AG20443 (cell line): Measurements from ENCODE around the gene ZNF556.
A peak's percentile ranks its signal among the peaks of the same experiment; 100 is the strongest.
"Not testable (repeated sequence)": the region's sequence is repeated elsewhere in the genome, so short reads cannot be mapped to it uniquely, and the experiment has no call there.

Source experiments
- DNase-seq: peaks from one replicate; pipeline ENCODE4 v3.0.0; 2012; ENCODE audit warnings: low spot score, mixed read lengths

Gene ZNF556

DNA sequence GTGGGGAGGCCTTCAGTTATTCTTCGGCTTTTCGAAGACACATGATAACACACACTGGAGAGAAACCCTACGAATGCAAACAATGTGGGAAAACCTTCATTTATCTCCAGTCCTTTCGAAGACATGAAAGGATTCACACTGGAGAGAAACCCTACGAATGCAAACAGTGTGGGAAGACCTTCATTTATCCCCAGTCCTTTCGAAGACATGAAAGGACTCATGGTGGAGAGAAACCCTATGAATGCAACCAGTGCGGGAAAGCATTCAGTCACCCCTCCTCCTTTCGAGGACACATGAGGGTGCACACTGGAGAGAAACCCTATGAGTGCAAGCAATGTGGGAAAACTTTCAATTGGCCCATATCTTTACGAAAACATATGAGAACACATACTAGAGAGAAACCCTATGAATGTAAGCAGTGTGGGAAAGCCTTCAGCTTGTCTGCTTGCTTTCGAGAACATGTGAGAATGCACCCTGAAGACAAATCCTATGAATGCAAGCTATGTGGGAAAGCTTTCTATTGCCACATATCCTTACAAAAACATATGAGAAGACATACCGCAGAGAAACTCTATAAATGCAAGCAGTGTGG is 14.0 kb upstream of the ZNF556 start:
- DNase-seq: no peak

DNA sequence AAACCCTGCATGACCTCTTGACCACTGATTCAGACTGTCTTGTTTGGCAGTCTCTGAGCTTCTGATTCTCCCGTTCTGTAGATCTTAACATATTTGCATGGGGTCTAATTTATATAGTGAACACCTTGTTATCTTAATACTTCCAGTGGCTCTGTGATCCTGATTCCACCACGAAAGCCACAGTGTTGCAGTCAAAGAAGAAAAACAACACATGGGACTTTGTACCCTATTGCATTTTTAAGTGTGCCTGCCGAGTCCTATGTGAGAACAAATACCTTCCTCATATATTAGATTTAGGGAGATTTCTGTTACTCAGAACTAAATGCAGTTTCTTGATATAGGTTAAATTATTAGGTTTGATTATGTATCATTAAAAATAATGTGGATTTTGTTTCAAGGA is 12.3 kb upstream of the ZNF556 start:
- DNase-seq: no peak

DNA sequence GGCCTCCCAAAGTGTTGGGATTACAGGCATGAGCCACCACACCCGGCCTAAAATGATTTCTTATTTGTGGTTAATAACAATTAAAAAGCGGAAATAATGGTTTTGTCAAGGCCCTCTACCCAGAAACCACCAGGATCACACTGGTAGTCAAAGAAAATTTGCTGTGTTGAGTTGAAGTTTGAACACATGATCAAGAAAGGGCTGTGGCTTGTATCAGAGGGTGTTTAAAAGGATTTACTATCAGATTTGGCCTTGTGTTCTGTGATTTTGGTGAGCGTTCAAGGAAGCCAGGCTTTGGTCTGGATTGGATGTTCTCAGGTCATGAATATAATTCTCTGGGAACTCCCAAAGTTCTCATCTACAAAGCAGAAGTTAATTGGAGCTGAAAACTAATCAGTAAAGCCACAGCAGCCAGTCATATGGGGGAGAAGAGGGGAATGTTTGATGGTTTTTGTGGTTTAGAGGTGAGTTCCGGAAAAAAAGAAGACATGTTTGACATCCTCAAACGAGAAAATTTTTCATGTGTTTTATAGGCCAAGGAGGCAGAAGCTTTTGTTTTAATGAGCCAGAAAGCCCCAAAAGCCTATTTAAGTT is 10.6 kb upstream of the ZNF556 start:
- DNase-seq: no peak

DNA sequence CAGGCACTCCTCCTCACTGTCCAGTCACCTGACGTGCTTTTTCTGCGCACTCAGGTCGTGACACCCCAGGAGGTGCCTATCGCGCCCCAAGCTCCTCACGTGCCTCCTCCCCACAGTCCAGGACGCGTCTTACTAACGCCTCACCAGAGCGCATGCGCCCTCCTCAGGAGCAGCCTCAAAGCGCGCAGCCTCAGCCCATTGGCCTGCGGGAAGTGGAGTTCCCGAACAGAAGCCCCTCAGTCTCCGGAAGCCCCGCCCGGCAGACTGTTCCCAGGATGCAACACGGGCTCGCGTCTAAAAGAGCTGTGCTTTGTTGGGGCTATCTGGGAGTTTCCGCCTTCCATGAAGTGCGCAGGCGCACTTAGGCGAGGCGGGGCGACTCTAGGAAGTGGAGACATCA is 8.3 kb upstream of the ZNF556 start:
- DNase-seq: no peak

DNA sequence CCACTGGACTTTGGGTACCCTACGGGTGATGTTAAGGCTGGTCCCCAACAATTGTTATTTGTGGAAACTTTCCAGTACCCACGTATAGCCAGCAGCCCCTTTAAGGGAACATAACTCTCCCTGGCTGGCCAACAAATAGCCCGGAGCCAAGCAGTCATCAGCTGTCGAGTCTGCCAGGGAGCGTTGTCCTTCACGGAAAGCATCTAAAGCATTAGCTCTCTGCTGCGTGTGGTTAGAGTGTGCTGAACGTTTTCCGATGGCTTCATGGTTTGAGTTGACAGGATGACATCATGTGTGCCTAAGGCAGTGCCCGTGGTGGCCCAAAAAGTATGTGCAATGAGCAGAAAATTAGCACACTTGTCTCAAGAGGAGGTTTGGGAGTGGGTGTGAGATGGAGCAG is 3.3 kb upstream of the ZNF556 start:
- DNase-seq: no peak

DNA sequence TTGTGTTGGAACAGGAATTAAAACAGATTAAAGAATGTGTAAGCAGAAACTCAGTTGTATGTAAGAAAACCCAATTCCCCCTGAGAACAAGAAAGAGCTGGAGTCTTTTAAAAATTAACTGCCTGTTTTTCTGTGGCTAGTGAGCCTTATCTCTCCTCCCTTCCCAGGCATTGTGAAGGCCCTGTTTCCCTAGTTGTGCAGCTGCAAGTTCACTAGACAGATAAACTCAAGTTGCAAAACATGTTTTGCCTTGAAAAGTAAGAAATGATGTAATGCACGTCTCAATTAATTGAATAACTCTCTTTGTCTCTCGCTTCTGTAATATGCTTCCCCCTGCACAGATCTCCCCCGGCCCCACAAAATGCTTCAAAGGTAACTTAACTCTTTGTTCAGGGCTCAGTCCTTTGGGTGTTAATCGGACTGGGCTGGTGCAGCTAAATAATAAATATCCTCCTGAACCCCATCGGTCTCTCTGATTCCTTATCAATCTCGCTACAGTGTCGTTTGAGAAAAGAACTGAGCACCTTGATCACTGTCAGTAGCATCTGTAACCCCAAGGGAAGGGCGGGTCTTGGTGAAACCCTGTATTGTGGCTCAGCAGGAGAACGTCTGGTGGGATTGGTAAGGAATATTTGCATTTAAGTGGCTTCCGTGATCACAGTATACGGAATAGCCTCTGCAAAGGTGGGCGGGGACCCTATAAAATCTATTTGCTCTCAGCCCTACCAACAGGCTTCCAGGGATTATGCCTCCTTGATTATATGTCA is 1.6 kb upstream of the ZNF556 start:
- no peak for DNase-seq

DNA sequence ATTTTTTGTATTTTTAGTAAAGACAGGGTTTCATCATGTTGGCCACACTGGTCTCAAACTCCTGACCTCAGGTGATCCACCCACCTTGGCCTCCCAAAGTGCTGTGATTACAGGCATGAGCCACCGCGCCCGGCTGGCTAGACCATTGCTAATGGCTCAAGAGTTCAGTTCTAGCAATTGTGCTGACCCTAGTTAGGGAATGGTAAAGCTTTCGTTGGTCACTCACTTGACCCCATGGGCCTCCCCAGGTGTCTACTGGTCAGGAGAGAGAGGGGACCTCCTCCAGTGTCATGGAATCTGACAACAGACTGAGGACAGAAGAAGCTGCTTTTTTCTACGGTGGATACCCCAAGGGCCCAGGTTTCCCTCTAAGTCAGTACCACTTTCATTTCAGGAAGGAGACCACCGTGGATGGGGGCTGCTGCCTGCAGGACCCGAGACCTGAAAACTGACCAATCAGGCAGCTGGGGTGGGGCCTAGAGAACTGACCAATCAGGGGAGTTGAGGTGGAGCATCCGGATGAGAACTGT is 575 bp upstream of the ZNF556 start:
- no peak for DNase-seq

DNA sequence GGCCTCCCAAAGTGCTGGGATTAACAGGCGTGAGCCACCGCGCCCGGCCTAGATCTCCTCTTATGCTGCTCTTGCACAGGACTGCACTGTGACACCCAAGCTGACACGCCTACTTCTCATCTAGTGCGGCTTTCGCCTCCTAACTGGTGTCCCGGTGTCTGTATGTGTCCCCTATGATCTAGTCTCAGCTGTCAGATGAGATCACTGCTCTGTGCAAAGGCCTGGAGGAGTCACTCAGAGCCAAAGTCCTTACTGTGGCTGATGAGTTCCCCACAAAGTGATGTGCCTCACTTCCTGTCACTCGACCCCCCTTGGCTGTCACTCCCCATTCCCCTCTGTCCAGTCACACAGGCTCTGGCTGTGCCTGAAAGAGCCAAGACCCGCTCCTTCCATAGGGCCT is 2.5 kb downstream of the ZNF556 start:
- DNase-seq: no peak

DNA sequence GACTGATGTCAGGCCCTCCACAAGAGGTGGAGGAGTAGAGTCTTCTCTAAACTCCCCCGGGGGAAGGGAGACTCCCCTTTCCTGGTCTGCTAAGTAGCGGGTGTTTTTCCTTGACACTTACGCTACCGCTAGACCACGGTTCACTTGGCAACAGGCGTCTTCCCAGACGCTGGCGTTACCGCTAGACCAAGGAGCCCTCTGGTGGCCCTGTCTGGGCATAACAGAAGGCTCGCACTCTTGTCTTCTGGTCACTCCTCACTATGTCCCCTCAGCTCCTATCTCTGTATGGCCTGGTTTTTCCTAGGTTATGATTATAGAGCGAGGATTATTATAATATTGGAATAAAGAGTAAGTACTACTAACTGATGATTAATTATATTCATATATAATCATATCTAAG is 5.0 kb downstream of the ZNF556 start:
- not testable (repeated sequence) for DNase-seq

DNA sequence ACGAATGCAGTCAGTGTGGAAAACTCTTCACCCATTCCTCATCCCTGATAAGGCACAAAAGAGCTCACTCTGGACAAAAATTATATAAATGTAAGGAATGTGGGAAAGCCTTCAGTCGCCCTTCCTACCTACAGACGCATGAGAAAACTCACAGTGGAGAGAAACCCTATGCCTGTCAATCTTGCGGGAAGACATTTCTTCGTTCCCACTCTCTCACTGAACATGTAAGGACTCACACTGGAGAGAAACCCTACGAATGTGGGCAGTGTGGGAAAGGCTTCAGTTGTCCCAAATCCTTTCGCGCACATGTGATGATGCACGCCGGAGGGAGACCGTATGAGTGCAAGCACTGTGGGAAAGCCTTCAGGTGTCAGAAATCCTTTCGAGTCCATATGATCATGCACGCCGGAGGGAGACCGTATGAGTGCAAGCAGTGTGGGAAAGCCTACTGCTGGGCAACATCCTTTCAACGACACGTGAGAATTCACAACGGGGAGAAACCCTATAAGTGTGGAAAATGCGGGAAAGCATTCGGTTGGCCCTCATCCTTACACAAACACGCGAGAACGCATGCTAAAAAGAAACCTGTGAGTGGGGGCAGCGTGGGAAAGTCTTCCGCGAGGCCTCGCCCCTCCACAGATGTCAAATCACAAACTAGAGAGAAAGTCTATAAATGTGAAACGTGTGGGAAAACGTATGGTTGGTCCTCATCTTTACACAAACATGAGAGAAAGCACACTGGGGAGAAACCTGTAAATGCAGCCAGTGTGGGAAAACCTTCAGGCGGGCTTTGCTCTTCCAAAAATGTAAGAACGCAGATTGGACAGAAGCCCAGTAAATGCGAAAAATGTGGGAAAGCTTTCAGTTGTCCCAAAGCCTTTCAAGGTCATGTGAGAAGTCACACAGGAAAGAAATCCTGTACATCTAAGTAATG is 10.5 kb downstream of the ZNF556 start:
- no peak for DNase-seq

DNA sequence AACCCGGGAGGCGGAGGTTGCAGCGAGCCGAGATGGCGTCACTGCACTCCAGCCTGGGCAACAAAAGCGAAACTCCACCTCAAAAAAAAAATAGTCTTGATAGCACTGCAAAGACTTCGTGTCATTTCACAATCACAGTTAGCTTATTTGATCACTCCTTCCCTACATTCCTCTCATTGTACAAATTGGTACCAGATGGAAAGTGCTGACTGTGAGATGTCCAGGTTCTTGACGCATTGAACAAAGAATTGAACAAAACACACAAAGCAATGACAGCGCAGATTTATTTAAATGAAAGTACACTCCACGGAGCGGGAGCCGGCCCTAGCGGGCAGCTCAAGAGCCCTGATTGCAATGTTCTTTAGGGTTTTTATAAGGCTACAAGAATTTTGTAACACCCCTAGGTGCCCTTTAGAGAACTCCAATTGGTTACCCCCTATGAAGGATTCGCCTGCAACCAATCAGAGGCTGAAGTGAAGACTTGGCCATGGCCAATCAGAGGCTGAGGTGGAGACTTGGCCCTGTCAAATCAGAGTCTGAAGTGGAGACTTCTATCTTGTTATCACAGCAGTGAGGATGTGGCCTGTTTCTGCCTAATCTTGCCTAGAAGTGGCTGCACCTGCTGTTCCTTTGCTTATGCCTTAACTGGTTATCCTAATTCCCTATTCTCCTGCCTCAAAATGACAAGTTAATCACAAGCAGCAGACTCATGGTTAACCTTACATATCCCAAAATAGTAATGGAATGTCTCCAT is 16.7 kb downstream of the ZNF556 start:
- peak; percentile 25 for DNase-seq

DNA sequence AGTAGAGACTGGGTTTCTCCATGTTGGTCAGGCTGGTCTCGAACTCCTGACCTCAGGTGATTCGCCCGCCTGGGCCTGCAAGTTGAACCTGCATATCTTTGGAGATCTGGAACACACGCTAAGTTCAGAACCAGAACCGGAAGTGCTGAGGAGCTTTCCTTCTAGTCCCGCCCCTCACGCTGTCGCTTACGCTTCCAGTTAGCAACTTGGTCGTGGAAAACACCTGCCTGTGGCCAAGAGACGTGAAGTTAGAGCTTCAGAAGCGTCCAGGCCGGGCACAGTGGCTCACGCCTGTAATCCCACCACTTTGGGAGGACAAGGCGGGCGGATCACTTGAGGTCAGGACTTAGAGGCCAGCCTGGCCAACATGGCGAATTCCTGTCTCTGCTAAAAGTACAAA is 18.6 kb downstream of the ZNF556 start:
- no peak for DNase-seq

DNA sequence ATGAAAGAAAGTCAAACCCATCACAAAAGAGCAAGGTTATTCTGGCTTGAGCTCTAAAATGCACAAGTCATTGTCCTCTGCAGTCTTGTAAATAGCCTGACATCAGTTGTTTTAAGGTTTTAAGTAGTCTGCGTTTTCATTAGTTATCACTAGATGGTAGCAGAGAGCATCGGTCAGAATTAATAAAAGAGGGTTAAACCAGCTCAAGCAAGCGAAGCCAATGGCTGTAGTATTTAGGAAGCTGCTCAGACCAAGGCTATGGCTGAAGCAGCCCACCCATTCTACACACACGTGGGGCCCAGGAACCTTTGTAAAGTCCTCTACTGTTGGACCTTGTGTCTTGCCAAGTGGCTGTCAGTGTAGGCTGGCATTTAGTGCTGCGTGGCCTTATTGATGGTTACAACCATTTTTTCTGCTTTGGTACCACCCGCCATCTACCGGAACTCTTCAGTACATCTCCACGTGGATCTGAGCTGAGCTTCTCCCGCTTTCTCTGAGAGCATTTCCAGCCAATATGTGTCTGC is 20.3 kb downstream of the ZNF556 start:
- DNase-seq: peak; percentile 69

DNA sequence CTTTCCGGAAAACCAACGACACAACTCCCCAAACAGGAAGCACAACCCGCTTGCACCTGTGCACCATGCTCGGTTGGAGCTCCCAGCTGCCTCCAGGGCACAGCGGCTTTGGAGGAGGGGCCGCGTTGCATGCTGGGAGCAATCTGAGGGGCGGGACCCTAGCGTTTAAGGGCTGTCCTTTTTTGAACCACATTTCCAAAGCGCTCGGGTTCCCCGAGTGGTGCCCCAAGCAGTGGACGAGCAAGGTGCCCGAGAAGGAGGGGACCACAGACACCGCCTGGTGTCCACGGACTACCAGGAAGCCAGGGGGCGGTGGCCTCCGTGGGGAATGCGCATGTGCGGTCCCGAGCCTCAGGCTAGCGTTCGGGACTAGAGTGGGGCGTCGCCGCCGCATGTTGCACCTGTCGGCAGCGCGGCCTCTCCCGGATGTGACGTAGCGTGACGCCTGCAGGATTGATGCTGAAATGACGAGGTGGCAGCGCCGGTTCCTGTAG is 21.6 kb downstream of the ZNF556 start:
- no peak for DNase-seq

DNA sequence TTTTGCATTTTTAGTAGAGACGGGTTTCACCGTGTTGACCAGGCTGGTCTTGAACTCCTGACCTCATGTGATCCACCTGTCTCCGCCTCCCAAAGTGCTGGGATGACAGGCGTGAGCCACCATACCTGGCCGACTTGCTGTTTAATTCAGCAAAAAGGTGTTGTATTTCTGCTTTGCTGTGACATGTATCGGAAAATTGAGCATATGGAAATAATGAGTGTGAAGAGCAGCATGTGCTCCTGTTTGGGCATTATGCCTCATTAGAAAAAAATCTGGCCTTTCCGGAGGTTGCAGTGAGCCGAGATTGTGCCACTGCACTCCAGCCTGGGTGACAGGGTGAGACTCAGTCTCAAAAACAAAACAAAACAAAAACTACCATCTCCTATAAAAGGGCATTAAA is 23.4 kb downstream of the ZNF556 start:
- not testable (repeated sequence) for DNase-seq

DNA sequence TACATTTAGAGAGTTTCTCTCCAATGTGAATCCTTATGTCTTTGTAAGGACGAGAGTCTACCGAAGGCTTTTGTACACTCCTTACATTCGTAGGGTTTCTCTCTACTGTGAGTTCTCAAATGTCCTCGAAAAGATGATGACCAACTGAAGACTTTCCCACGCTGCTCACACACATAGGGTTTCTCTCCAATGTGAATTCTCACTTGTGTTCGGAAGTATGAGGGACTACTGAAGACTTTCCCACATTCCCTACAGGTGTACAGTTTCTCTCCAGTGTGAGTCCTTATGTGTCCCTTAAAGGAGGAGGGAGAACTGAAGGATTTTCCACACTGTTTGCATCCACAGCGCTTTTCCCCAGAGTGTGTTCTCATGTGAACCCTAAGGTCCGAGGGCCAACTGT is 29.6 kb downstream of the ZNF556 start:
- DNase-seq: no peak

DNA sequence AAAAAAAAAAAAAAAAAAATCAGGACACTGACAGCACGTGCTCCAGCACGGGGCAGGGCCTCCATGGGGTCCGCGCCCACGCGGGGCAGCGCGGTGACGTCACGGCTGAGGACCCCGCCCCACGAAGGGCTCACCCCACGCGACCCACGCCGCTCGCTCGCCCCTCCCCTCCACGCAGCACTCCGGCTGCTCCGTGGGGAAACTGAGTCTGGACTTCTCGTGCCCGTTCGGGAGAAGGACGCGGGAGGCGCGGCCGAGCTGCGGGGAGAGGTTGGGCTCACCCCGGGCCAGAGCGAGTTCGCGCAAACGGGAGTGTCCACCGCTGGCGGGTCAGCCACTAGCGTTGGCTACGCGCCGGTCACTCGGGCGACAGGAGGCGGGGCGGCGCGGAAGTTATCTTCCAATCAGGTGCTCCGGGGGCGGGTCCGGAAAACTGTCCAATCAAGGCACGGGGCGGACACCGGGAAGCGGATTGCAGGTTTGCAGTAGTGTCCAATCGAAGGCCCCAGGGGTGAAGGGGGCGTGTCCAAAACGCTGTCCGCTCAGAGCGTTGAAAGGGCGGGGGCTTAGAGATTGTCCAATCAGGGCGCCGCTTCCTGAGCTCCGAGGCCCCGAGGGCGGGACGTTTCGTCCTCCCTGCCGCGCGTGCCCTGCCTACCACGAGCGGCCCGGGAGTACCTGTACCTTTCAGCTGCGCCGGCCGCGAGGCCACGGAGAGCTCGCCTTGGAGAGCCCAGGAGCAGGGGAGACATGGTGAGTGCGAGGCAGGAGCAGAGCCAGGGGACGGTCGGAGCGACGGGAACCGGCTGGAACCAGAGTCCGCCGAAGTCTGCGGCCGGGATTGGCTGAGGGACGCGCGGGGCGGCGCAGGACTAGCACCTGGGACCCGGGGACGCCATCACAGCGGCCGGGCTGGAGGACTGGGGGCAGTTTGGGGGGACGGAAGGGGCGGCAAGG is 33.4 kb downstream of the ZNF556 start, which contains the start of gene ZNF57:
Gene ZNF57, plus strand, starts transcription at position 633 of the 957 bp plus-strand sequence. Its CDS starts 118 bp downstream, at position 751.
- peak; percentile 99 for DNase-seq

DNA sequence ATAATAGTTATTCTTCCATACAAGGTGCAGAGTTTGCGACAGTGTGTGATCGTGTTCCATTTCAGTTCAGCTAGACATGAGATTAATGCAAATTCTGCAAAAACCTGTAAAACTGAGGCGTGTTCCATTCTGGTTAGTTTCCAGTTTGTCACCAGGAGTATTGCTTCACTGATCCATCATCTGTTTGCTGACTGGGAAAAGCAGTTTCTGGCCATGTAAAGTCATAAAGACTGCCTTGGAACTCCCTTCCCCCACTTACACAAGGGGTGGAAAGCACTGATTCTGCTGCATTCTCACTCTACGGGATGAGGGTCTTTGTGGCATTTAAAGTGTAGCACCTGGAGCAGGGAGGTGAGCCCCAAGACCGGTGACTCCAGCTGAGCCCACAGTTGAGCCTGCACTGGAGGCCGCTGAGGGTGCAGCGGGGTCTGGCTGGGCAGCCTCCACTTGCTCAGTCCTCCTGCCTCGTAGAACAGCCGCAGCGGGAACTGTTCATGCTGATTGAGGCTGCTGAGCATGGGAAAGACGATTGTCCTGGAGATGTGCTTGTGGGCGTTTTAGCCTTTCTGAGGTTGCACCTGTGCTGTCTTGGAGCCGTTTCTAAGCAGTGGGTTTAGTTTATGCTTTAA is 35.6 kb downstream of the ZNF556 start:
- DNase-seq: no peak

DNA sequence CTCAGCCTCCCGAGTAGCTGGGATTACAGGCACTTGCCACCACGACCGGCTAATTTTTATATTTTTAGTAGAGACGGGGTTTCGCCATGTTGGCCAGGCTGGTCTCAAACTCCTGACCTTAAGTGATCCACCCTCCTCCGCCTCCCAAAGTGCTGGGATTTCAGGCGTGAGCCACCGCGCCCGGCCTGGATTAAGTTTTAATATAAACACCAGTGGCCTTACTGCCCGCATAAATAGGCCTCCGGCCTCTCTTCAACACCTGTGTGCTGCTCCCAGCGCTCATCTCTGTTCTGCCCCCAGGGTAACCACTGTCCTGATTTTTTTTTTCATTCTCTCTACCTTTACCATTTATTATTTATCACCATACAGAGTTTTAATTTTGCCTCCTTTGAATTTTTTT is 36.2 kb downstream of the ZNF556 start:
- not testable (repeated sequence) for DNase-seq
